Glomerular endothelial cell (primary cell): ENCODE data around the gene SLC6A4. TPM values are rescaled to one million over a fixed set of nuclear protein-coding genes. Genes with fewer than 3 reads are reported as not detected.
A peak's percentile ranks its signal among the peaks of the same experiment; 100 is the strongest.
"Not testable (repeated sequence)": the region's sequence is repeated elsewhere in the genome, so short reads cannot be mapped to it uniquely, and the experiment has no call there.

Experiments used
- DNase-seq: peaks from one replicate; pipeline ENCODE4 v3.0.0-alpha.2; 2011; ENCODE audit warnings: low read depth, low spot score; ENCODE audit errors: extremely low read depth
- total RNA-seq: library from RNA; depleted of rRNA; stranded (reverse); fragments of >200 nt; gene quantifications from 2 replicates; pipeline ENCODE4 v1.2.3, GENCODE V29; 2015

The SLC6A4 gene
- total RNA-seq, 1 donor from 2014 or later, result 0.23 TPM

DNA sequence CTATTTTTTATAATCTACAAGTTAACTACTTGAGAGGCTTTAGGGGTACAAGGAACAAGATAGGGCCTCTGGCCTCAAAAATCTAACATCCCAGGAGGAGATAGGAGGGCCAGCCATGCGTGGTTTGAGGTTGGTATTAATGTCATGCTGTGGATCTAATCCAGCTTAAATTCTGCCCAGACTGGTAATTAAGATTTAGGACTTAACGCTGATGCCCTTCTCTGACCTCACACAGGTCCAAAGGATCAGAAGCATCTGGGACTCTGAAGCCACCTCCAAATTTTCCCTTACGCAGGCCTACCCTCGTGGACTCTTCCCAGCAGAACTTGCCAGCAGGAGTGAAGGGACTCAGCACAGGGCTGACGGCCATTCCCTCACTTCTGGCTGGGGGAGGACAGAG lies 15.1 kb downstream of the SLC6A4 start:
- no peak for DNase-seq

DNA sequence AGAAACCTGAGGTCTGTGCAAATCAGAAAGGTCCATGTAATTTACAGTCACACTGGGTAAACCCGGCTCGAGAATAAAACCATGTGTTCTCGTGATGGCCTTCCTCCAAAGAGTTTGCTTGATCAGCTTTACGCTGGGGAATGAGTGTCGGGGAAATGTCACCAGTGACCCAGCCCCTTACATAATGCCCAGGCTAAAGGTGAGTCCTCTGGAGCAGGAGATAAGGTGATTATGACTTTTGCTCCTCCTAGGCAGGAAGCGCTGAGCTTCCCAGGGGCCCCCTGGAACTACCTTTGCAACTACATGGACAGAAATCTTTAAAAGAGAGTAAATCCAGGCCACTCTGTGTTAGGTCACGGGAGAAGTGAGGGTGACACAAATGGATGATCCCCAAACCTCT lies 15.7 kb downstream of the SLC6A4 start:
- DNase-seq, result no peak

DNA sequence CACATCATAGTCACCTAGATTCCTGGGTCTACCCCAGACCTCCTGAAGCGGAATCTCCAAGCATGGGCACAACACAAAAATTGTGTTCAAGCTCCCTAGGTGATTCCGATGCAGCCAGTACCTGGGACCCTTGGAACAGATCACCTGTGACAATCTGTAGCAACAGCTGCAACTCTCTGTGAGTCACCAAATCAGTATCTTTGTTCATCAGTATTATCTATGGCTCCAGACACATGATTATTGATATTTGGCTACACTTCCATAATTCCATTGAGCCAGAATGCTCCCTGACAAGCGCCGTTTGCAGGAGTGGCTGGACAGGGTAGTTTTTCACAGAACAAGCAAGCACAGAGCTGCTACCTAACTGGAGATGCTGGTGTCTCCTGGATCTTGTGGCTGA lies 16.2 kb downstream of the SLC6A4 start:
- DNase-seq, result no peak

DNA sequence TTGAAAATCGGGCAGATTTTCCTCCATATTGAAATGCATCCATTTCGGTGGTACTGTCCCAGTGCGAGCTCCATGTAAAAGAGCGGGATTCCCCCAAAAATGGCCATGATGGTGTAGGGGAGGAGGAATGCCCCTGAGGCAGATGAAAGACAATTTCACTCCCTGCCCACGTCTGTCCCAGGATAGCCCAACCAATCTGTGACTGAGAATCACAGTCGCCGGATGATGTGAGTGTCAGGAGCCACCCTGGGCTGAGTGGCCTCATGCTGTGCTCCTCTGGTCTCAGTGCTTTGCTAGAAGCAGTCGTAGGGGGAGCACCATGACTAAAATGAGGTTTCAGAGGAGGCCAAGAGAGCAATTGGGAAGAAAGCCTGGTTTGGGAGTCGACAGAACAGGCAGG lies 16.7 kb downstream of the SLC6A4 start:
- DNase-seq, result no peak

DNA sequence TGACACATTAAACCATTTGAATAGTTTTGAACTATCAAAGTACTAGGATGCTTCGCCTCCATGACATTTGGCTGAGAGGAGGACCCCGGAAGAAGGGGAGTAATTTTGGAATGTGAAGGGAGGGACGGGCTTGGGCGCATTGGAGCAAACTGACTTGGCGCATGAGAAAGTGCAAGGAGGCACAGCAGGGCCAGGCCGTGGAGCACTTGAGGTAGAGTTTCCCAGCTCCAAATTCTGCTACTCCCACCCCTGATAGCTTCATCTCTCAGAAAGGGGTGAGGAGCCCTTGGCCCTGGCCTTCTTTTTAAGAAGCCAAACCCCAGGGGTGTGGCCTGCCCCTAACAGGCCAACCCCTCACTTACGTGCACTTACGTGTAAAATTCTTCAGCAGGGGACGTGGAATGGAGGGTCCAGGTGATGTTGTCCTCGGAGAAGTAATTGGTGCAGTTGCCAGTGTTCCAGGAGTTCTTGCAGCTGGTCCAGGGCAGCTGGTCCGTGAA lies 17.7 kb downstream of the SLC6A4 start:
- DNase-seq, result no peak

DNA sequence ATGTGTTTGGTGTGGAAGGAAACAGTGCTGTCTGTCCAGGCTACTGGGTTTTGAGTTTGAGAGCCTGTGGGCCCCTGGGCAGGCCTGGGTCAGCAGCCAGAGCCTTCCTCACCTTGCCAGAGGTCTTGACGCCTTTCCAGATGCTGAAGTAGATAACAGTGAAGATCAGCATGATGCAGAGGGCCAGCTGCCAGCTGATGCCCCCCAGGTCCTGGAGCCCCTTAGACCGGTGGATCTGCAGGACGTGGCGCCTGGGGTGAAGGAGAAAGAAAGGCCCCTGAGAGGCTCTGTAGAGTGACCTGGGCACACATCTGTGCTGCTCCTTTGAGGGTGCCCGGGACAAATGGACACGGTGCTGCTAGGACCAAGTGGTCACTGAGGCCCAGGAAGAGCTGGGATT lies 18.4 kb downstream of the SLC6A4 start:
- DNase-seq, result no peak

DNA sequence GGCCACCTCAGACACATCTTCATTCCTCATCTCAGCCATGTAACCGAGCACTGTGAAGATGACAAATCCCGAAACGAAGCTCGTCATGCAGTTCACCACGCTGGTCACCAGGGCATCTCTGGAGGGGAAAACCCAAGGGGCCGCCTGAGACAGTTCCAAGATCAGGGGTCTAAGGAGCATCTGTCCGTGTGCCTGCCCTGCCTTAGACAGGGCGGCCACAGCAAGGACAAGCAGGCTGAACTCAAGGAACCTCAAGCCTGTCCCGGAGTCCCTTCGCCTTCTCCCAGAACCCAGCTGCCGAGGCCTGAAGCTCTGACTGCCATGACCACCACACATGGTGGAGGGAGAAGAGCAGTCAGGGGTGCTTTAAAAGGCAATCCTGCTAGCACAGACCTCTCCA lies 22.7 kb downstream of the SLC6A4 start:
- no peak for DNase-seq

DNA sequence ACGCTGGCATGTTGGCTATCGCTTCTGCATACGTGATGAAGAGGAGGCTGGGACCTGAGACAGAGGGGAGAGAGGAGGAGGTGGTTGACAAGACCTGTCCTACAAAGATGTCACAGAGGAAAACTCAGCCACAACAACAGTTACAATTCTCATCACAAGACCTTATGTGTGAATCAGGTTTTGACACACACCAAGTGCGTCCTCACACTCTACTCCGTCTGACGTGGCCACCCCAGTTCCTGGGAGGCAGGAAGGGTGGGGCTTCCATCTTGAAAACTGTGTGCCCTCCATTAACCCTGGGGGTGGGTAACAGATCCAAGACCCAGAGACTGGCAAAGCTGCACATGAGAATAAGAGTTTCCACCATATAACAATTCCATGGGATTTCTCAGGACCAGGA lies 24.1 kb downstream of the SLC6A4 start:
- DNase-seq, result no peak

DNA sequence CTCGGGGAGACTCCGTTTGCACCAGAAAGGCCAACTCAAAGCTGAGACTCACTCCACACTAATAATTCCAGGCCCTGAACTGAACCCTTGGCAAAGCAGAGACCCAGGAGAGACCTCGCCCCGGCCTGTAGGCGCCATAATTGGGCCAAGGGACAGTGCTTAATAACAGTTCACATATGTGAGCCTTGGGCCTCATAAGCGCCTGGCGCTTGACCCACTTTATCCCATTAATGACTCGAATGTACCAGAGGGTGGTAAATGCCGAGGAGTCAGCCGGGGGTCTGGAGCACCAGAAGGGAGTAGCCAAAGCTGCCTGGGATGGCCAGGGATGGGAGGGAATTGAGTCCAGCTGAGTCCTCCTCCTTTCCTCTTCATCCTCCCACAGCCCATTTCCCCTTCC lies 24.6 kb downstream of the SLC6A4 start:
- DNase-seq, result no peak

DNA sequence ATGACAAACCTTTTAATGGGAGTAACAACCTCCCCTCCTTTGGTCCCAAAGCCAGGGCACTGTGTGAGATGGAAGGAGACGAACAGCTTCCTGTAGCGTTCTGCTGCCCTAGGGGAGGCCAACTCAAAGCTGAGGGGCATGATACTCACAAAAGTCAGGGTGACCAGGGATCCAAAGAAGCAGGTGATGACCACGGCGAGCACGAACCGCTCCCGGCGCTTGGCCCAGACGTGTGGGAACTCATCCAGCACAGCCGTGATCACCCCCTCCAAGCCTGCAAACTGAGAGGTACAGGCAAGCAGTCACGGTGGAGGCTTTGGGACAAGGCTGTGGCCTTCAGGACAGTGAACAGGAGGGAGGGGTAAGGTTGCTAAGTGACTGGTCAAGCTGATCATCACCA lies 25.1 kb downstream of the SLC6A4 start:
- no peak for DNase-seq

DNA sequence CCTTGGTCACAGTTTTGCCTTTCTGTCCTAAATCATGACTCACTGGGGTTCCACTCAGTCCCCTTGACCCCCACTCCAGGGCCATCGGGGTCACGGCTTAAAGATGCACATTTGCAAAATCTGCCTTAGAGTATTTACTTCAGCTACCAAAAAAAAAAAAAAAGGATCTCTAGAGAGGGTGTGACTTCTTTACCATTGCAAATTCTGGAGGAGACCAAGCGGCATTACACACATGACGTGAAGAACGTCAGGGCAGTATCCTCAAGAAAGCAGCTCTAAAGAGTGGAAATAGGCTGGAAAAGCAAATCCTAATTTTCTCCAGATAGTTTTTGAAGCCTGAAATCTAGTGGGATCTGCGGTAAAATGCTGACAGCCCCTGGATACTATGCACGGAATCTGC lies 25.6 kb downstream of the SLC6A4 start:
- no peak for DNase-seq

DNA sequence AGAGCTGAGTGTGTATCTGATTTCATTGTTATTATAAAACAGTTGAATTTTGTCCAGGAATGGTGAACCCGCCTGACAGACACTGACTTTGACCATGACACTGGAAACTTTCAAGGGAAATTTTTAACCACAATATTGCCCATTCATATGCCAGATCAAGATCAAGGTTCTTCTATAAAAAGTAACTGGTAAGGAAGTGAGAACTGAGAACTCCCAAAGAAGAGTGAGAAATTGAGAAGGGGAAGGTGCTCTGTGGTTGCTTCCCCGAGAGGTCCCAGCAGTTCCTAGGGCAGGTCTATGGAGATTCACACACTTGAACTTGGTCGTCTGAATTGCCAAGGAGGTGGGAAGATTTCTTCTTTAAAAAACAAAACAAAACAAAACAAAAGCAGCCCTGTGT lies 27.3 kb downstream of the SLC6A4 start:
- no peak for DNase-seq

DNA sequence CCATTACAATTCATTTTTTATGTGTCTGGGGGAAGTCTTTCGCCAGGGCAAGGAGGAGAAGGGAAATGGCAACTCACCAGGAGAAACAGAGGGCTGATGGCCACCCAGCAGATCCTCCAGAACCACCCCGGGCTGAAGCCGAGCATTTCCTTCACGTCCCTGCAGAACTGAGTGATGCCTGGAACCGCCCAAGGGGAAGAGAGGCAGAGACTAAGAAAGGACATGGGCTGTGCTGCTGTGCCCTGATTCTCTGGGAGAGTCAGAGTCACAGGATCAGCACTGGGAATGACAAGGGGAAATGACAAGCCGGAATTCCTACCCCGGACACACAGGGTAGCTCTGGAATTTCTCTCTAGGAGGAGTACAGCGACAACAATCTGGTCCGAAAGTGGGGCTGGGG lies 27.8 kb downstream of the SLC6A4 start:
- DNase-seq, result peak; percentile 4

DNA sequence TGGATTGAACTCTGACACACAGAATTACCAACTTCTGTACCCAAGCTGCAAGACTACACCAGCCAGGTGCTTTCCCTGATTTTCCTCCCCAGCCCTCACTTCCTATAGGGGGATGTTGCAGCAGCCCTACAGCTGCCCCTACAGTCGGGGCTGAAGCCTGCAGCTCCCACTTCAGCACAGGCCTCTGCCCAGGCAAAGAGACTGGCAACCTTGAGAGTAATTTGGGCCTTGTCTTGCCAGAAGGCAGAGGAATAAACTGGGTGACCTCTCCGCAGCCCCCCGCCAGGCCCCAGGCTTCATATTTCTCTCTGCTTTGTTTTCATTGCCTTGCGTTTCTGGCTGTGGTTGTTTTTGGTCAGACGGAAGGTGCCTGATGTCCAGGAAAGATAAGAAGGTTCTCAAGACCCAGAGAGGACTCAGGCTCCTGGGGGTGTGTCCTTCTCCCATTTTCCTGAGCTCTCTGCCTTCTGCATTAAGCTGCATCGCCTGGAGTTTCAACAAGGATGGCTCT lies 32.0 kb downstream of the SLC6A4 start:
- no peak for DNase-seq

DNA sequence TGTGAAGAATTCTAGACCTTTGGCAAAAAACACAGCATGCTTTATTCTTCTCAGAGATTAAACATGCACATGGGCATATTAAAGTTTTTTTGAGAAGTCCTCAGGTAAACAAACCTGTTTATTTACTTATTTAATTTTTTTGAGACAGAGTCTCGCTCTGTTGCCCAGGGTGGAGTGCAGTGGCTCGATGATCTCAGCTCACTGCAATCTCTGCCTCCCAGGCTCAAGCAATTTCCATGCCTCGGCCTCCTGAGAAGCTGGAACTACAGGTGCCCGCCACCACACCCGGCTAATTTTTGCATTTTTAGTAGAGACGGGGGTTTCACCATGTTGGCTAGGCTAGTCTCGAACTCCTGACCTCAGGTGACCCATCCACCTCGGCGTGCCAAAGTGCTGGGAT lies 34.8 kb downstream of the SLC6A4 start:
- not testable (repeated sequence) for DNase-seq

DNA sequence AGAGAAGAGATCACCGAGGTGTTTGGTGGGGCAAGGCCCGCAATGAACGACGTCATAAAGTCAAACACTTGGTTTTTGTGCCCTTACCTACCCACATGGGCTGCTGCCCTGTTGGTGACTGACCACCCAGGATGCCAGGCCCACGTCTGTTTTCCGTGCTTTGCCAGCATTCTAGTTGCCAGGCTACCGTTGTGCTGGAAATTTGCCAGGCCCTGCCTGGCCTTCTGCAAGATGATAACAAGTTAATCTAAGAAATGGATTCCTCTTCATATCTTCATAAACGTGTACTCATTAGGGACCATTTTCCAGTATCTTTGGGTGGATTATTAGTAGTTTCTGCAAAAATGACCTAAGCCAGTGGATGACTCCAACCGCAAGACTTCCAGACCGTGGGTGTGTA lies 35.4 kb downstream of the SLC6A4 start:
- no peak for DNase-seq

DNA sequence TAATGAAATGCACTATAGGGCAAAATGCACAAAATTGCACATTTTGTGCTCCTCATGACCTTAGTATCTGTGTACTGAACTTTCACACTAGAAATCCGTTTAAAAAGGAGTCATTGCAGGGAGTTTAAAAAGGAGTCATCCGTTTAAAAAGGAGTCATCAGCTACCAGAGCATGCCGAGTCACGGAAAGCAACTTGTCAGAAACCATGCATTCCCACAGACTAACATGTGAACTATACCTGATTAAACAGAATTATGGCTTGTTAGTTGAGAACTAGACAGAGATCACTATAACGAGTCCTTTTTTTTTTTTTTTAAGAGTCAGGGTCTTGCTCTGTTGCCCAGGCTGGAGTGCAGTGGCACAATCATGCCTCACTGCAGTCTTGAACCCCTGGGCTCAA lies 35.9 kb downstream of the SLC6A4 start:
- no peak for DNase-seq

DNA sequence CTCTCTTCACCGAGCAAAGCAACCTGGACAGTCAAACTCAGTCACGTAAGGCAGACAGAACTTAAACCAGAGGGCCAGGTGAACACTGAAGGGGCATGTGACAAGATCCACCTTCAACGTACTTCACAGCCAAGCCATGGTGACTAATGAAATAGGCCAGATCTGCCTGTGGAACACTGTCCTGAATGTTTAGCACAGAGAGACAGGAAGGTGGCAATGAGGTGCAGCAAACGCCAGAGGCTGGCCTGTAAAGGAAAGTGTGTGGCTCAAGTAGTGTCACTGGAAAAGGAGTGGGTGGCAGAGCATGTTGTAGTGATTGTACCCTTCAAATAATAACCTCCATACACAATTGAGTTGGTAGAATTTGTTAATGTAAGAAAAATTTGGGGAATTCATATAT lies 38.1 kb downstream of the SLC6A4 start:
- DNase-seq, result no peak

DNA sequence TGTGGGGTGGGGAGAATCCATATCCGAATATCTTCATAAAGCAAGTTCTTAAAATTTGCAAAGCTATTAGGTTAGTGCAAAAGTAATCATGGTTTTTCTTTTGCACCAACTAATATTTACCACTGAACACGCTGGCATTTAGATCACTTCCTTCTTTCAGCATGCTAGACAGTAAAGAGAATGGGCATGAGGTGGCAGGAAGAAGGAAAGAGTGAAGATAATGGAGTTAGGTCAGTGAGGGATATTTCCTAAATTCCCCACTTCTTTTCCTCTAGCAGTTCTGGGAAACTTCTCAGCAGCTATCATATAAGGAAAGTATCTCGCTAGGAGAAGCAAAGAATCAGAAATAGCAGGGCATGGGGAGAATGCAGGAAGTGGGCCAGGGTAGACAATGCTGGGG lies 39.0 kb downstream of the SLC6A4 start:
- no peak for DNase-seq

DNA sequence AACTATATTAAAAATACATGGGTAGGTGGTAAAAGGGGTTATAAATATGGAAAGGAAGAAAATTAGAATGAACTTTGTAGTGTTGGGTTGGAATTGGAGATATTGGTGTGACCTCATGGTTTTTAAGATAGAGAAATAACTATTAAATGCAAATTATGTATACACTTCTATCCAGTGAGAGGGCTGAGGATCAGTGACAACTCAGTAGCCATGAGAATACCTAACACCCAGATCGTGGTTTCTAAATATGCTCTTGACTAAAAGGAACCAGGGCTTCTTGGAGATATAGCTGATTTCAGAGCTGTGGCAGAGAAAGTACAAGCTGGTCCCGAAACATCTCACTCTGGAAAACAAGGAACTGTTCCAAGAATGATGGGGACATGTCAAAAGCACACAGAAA lies 44.4 kb downstream of the SLC6A4 start:
- no peak for DNase-seq

DNA sequence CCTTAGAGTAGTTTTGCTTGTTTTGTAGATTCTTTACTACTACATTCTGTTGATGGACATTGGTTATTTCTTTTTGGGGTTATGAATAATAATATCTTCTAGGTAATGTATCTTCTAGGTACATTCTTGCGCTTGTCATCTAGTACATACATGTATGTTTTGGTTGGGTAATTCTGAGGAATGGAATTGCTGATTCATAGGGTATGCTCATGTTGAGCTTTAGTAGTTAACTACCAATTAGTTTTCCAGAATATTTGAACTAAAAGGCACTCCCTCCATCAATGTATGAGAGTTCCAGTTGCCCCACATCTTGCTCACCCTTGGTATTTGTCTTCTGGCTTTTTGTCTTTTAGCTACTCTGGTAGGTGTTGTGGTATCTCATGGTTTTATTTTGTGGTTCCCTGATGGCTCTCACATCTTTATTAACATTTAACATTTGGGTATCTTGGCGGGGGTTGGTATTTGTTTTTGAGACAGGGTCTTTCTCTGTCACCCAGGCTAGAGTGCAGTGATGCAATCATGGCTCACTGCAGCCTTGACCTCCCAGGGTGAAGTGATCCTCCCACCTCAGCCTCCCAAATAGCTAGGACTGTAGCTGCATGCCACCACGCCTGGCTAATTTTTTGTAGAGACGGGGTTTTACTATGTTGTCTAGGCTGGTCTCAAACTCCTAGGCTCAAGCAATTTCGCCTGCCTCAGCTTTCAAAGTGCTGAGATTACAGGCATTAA lies 47.1 kb downstream of the SLC6A4 start:
- no peak for DNase-seq

DNA sequence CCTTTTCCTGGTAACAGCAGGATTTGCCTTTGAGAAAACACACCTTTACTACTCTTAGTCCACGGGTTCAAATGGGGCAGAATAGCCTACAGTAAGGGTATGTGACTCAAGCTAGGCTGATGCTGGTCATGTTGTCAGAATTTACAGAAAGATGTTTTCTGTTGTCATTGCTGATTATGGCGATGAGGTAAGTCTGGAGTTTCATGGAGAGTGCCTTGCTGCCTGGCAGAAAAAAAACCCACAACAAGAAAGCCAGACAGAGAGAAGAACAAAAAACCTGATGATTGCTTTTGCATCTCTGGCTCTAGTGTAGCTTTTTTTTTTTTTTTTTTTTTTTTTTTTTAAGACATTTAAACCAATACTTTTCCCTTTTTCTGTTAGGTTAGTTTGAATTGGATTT lies 47.9 kb downstream of the SLC6A4 start:
- no peak for DNase-seq

DNA sequence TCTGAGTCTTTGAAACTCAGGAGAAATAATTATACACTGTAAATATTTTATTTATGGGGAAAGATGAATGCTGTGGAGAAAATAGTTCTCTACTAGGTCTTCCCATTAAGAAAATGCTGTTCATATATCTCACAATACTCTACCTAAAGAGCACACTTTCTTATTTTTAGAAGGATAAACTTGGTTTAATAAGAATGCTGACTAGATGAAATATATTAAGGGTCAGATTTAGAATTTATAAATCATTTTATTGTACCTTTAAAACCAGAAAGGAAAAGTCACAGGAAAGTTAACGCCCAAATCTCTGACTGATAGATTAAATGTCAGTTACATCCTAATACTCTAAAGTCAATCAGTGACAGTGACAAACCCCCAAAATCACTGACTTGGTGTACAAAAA lies 48.7 kb downstream of the SLC6A4 start:
- no peak for DNase-seq
